ENCODE results near the gene KIAA2012.
"Not testable (repeated sequence)": the region's sequence is repeated elsewhere in the genome, so short reads cannot be mapped to it uniquely, and the experiment has no call there.

Gene KIAA2012

DNA sequence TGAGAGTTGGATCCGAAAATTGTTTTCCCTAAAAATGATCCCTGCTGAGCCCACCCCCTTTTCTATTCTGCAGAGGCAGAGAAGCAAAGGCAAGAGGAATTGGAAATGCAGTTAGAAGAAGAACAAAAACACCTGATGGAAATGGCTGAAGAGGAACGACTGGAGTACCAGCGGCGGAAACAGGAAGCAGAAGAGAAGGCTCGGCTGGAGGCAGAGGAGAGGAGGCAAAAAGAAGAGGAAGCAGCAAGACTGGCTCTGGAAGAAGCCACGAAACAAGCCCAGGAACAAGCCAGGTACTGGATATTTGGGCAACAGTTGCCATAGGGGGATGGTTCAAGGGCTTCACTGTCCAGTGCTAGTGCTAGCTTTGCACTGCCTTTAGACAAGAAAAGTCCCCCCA, 123.7 kb downstream of the KIAA2012 start:
- H3K27ac ChIP-seq (ENCODE audit: low read depth, low read length), result no peak overlapping the region
- H3K9me3 ChIP-seq (ENCODE audit: control insufficient read depth, insufficient read depth, low read length), result no peaks in the 10 kb centered on the region
- no peak overlapping the region for H3K4me3 ChIP-seq (ENCODE audit: low read depth, low read length)
- no peaks in the 10 kb centered on the region for H3K36me3 ChIP-seq (ENCODE audit: control insufficient read depth, insufficient read depth, low read length)
- H3K27me3 ChIP-seq (ENCODE audit: control insufficient read depth, insufficient read depth, low read length), result no peaks in the 10 kb centered on the region
- 0 out of 2 replicates have a peak, but pooled peaks cover 3% of the 10 kb centered on the region for H3K4me1 ChIP-seq (ENCODE audit: control insufficient read depth, insufficient read depth, low read length)
- H3K9ac ChIP-seq (ENCODE audit: low read depth, low read length), result no peak overlapping the region

DNA sequence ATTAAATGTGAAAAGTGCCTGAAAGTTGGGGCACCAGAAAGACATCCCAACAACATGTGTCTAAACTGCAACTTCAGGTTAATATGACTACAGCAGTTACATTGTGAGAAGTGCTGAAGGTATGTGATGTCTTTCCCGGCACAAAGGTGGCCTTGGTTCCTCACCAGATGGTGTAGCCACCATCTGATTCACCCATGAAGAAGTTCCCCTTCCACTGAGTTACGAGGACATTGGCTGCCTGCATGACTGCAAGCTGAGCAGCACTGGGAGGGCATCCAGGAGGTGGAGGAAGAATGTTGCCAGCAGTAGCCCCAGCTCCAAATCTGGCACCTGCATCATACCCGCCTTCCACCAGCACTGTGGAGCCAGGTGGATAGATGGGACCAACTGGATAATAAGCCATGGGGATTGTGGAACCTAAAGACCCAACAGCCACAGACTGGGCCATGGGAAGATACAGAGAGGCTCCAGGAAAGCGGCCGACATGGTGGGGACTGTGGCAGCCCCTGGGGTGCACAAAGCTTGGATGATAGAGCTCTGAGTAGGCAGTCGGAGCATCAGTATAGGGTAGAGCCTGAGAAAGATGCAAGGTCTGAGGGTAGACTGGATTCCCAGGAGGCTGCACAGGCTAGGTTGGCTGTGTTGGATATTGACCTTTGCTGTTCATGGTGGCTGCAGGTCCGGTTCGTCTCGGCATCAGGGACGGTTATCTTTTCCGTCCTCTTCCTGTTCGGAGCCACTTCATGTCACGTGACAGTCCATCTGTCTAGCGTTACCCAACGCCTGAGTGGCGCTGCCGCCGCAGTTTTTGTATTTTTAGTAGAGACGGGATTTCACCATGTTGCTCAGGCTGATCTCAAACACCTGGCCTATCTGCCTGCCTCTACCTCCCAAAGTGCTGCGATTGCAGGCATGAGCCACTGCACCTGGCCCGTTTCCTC, 128.4 kb downstream of the KIAA2012 start:
- no peak overlapping the region for H3K27ac ChIP-seq (ENCODE audit: low read depth, low read length)
- H3K36me3 ChIP-seq (ENCODE audit: control insufficient read depth, insufficient read depth, low read length), result peaks cover 24% of the 10 kb centered on the region
- no peaks in the 10 kb centered on the region for H3K27me3 ChIP-seq (ENCODE audit: control insufficient read depth, insufficient read depth, low read length)
- no peaks in the 10 kb centered on the region for H3K4me1 ChIP-seq (ENCODE audit: control insufficient read depth, insufficient read depth, low read length)
- no peaks in the 10 kb centered on the region for H3K9me3 ChIP-seq (ENCODE audit: control insufficient read depth, insufficient read depth, low read length)
- no peak overlapping the region for H3K4me3 ChIP-seq (ENCODE audit: low read depth, low read length)
- H3K9ac ChIP-seq (ENCODE audit: low read depth, low read length), result no peak overlapping the region

DNA sequence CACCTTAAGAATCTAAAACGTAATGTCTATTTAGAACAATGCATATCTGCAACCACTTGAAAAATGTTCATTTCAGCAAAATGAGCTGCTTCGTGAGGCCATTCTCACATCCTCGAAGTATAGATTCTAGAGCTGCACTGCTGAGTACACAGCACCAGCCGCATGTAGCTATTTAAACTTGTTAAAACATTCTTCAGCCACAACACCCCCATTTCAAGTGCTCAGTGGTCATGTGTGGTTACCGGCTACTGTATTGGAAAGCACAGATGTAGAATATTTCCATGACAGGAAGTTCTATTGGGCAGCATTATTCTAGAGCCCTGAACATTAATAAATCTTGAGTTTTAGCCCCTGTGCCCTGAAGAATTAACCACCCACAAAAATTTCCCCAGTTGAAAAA, 130.3 kb downstream of the KIAA2012 start:
- no peak overlapping the region for H3K4me3 ChIP-seq (ENCODE audit: low read depth, low read length)
- no peak overlapping the region for H3K9ac ChIP-seq (ENCODE audit: low read depth, low read length)
- no peaks in the 10 kb centered on the region for H3K9me3 ChIP-seq (ENCODE audit: control insufficient read depth, insufficient read depth, low read length)
- peaks cover 38% of the 10 kb centered on the region for H3K36me3 ChIP-seq (ENCODE audit: control insufficient read depth, insufficient read depth, low read length)
- H3K27me3 ChIP-seq (ENCODE audit: control insufficient read depth, insufficient read depth, low read length), result no peaks in the 10 kb centered on the region
- H3K4me1 ChIP-seq (ENCODE audit: control insufficient read depth, insufficient read depth, low read length), result no peaks in the 10 kb centered on the region
- no peak overlapping the region for H3K27ac ChIP-seq (ENCODE audit: low read depth, low read length)

DNA sequence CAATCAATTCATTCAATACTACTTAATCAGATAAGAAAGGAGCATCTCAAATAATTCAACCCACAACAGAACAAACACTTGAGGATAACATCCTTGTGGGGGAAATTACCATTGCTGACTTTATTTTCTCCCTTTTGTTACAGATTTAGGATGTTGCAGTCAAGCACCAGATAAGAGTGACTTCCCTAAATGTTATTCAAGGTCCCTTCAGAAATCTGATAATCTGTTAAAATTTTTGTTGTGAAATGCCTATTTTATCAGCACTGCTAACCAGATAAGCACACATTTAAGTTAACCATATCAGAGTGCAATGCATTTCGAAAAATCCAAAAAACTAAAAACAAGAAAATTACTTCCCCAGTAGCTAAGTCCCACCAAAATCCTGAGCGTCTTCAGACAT, 131.8 kb downstream of the KIAA2012 start:
- Histone ChIP-seq H3K27ac (ENCODE audit: low read depth, low read length) (no peak overlapping the region), H3K9ac (ENCODE audit: low read depth, low read length) (no peak overlapping the region), H3K36me3 (ENCODE audit: control insufficient read depth, insufficient read depth, low read length) (peaks cover 49% of the 10 kb centered on the region)

DNA sequence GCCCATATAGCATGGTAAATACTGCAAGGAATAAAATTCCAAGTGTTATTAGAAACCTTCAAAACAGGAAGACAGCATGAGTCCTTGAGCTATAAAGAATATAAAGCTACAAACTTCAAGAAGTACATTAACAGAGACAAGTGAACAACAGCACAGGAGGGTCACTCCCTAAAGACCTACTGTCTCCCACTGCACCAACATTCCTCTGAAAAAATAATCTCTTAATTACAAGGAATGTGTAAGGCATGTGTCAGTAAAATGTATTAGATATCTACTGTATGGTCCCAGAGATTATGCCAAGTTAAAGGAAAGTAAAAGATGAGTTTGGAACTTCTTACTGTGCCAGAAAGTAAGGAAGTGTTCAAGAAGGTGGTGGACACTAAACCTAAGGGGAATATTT, 135.5 kb downstream of the KIAA2012 start:
- Histone ChIP-seq H3K27me3 (ENCODE audit: control insufficient read depth, insufficient read depth, low read length) (no peaks in the 10 kb centered on the region), H3K36me3 (ENCODE audit: control insufficient read depth, insufficient read depth, low read length) (peaks cover 70% of the 10 kb centered on the region), H3K27ac (ENCODE audit: low read depth, low read length) (no peak overlapping the region), H3K4me1 (ENCODE audit: control insufficient read depth, insufficient read depth, low read length) (no peaks in the 10 kb centered on the region), H3K9me3 (ENCODE audit: control insufficient read depth, insufficient read depth, low read length) (no peaks in the 10 kb centered on the region), H3K4me3 (ENCODE audit: low read depth, low read length) (no peak overlapping the region), H3K9ac (ENCODE audit: low read depth, low read length) (no peak overlapping the region)

More for the DNA sequence above, 131.8 kb downstream of the KIAA2012 start:
- H3K27me3 ChIP-seq (ENCODE audit: control insufficient read depth, insufficient read depth, low read length), result no peaks in the 10 kb centered on the region
- H3K4me1 ChIP-seq (ENCODE audit: control insufficient read depth, insufficient read depth, low read length), result no peaks in the 10 kb centered on the region
- H3K9me3 ChIP-seq (ENCODE audit: control insufficient read depth, insufficient read depth, low read length), result no peaks in the 10 kb centered on the region
- H3K4me3 ChIP-seq (ENCODE audit: low read depth, low read length), result no peak overlapping the region

DNA sequence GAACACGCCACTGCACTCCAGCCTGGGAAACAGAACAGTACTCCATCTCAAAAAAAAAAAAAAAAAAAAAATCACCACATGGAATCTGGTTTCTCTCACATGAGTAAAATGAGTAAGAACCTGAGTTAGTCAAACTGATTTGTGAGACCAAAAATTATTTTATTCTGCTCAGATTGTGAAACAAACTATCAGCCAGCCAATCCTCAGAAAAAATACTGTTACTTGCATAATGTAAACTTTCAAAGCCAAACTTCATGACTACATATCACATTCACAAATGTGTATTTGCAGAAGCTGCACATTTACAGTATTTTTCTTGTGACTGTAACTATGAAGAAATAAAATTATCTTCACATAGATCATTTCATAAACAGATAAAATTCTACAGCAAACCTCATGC, 142.1 kb downstream of the KIAA2012 start:
- Histone ChIP-seq H3K4me3 (ENCODE audit: low read depth, low read length) (no peak overlapping the region), H3K9me3 (ENCODE audit: control insufficient read depth, insufficient read depth, low read length) (no peaks in the 10 kb centered on the region), H3K4me1 (ENCODE audit: control insufficient read depth, insufficient read depth, low read length) (no peaks in the 10 kb centered on the region), H3K9ac (ENCODE audit: low read depth, low read length) (no peak overlapping the region), H3K27ac (ENCODE audit: low read depth, low read length) (no peak overlapping the region), H3K27me3 (ENCODE audit: control insufficient read depth, insufficient read depth, low read length) (no peaks in the 10 kb centered on the region), H3K36me3 (ENCODE audit: control insufficient read depth, insufficient read depth, low read length) (peaks cover 61% of the 10 kb centered on the region)

DNA sequence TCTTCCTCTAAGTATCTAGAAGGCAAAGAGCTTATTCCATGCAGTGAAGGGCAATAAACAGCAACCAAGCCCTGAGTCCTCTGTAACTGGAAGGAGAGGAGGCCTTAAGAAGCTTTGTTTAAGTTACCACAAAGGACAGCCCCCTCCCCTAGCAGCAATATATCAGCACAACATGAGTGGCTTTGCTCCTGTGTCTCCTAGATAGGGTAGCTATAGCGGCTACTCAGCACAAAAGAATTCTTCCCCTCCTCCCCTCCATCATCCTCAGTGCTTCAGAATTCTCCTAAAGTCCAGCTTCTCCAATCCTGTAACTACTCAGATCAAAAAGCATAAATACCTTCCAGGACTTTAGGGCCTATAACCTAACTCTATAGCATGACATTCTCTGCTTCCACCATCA, 148.8 kb downstream of the KIAA2012 start:
- Histone ChIP-seq H3K27me3 (ENCODE audit: control insufficient read depth, insufficient read depth, low read length) (no peaks in the 10 kb centered on the region), H3K9ac (ENCODE audit: low read depth, low read length) (no peak overlapping the region), H3K36me3 (ENCODE audit: control insufficient read depth, insufficient read depth, low read length) (peaks cover 57% of the 10 kb centered on the region)

DNA sequence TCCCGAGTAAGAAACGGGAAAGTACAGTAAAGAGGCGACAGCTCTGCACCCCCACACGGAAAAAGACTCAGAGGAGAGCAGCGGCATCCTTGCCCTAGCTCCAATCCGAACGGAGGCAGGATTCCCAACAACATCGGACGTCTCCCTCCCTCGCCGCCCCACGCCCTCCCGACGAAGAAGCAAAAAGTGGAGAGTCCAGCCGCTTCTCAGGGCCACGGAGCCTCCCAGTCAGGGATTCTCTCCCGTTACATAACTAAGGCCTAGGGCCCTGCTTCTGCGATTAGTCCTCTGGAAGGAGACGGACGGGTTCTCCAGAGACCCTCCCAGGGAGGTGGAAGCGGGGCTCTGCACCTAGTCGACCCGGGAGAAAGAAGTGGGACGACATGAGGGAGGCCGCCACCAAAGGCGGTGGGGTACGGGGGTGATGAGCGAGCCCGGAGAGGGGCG, 164.8 kb downstream of the KIAA2012 start:
- peaks cover 6% of the 10 kb centered on the region for H3K4me1 ChIP-seq (ENCODE audit: control insufficient read depth, insufficient read depth, low read length)
- no peaks in the 10 kb centered on the region for H3K27me3 ChIP-seq (ENCODE audit: control insufficient read depth, insufficient read depth, low read length)
- H3K9ac ChIP-seq (ENCODE audit: low read depth, low read length), result peak overlapping the region; percentile 95
- peak overlapping the region; percentile 99 for H3K4me3 ChIP-seq (ENCODE audit: low read depth, low read length)
- peaks cover 10% of the 10 kb centered on the region; the same call in 1 of the 2 replicates for H3K36me3 ChIP-seq (ENCODE audit: control insufficient read depth, insufficient read depth, low read length)
- peak overlapping the region; percentile 99 for H3K27ac ChIP-seq (ENCODE audit: low read depth, low read length)
- H3K9me3 ChIP-seq (ENCODE audit: control insufficient read depth, insufficient read depth, low read length), result no peaks in the 10 kb centered on the region

More for the DNA sequence above, 148.8 kb downstream of the KIAA2012 start:
- Histone ChIP-seq H3K4me3 (ENCODE audit: low read depth, low read length) (no peak overlapping the region), H3K27ac (ENCODE audit: low read depth, low read length) (peak overlapping the region; percentile 52), H3K9me3 (ENCODE audit: control insufficient read depth, insufficient read depth, low read length) (no peaks in the 10 kb centered on the region), H3K4me1 (ENCODE audit: control insufficient read depth, insufficient read depth, low read length) (peaks cover 10% of the 10 kb centered on the region)

DNA sequence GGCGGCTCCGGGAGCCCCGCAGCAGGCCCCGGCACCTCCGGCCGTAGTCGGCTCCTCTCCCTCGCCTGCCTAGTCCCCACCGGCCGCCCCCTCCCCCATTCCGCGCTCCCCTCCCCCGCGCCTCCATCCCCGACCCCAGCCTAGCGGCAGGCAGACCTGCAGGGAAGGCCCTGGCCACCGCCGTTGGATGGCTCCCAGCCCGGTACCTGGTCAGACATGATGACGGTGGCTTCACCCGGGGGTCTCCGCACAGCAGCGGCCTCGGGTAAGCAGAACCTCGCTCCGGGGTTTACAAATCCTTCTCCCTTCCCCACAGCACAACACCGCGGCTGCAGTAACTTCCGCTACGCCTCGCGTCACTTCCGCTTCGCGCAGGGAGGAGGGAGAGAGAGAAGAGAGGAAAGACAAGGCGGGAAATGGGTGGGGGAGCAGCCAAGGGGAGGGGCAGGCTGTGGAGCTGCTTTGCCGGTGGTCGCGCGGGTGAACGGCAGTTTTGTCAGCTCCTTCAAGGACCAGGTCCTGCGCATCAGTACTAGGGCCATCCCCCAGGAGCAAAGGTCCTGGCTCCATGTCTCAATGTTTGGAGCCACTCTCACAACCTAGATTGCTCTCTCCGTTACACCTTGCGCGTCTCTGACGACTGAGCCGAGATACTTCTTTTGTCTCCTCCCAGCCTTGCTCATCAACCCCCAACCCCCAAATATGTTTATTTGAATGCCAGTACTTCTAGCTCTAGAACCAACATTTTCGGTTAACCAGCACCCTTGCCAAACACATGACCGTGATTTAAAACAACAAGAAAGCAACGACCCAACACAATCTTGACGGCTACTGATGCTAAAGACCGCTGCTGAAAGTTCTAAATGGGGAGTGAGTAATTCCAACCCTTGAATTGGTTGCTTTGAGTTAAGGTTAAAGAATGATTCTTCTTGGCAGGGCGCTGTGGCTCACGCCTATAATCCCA, 165.5 kb downstream of the KIAA2012 start, which contains the start of gene SUMO1:
Gene SUMO1 (minus strand): TSS at position 364 of the 964 bp plus-strand sequence. CDS start 146 bp downstream, at position 218.
- H3K4me1 ChIP-seq (ENCODE audit: control insufficient read depth, insufficient read depth, low read length), result peaks cover 6% of the 10 kb centered on the region
- H3K27me3 ChIP-seq (ENCODE audit: control insufficient read depth, insufficient read depth, low read length), result no peaks in the 10 kb centered on the region
- H3K27ac ChIP-seq (ENCODE audit: low read depth, low read length), result peak within 1 kb of the TSS; percentile 99
- peaks cover 2% of the 10 kb centered on the region; the same call in 1 of the 2 replicates for H3K36me3 ChIP-seq (ENCODE audit: control insufficient read depth, insufficient read depth, low read length)
- no peaks in the 10 kb centered on the region for H3K9me3 ChIP-seq (ENCODE audit: control insufficient read depth, insufficient read depth, low read length)
- peak within 1 kb of the TSS; percentile 99 for H3K4me3 ChIP-seq (ENCODE audit: low read depth, low read length)
- peak within 1 kb of the TSS; percentile 95 for H3K9ac ChIP-seq (ENCODE audit: low read depth, low read length)

DNA sequence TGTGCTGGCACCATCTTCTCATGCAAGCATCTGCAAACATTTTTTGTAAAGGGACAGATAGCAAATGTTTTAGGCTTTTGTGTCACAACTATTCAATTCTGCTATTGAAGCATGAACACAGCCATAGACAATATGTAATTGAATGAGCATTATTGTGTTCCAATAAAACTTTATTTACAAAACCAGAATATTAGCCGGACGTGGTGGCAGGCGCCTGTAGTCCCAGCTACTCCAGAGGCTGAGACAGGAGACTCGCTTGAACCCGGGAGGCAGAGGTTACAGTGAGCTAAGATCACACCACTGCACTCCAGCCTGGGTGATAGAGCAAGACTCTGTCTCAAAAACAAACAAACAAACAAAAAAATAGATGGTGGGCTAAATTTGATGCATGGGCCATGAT, 174.7 kb downstream of the KIAA2012 start:
- H3K27me3 ChIP-seq (ENCODE audit: control insufficient read depth, insufficient read depth, low read length); H3K9ac ChIP-seq (ENCODE audit: low read depth, low read length); H3K4me3 ChIP-seq (ENCODE audit: low read depth, low read length); H3K27ac ChIP-seq (ENCODE audit: low read depth, low read length); H3K9me3 ChIP-seq (ENCODE audit: control insufficient read depth, insufficient read depth, low read length); H3K36me3 ChIP-seq (ENCODE audit: control insufficient read depth, insufficient read depth, low read length): not testable (repeated sequence)
- H3K4me1 ChIP-seq (ENCODE audit: control insufficient read depth, insufficient read depth, low read length), result peaks cover 15% of the 10 kb centered on the region
